SJSA1 (cell line): ENCODE data around the gene DOK4. TPM values are rescaled to one million over a fixed set of nuclear protein-coding genes. Genes with fewer than 3 reads are reported as not detected.

ENCODE experiments used
- DNase-seq, 2 experiments: peaks; one replicate each; pipeline ENCODE4 v3.0.0-alpha.2; 2015 to 2020; ENCODE audit warnings: low spot score in 2 of 2, low read depth in 1 of 2
- H3K27ac ChIP-seq: fragments of 250-450 bp; sonication (Bioruptor Pico); 2 replicates; pipeline ENCODE4 v1.5.1; 2020; ENCODE audit warnings: mild to moderate bottlenecking, moderate library complexity
- H3K27me3 ChIP-seq: fragments of 250-450 bp; sonication (Bioruptor Pico); replicated peaks from 2 replicates; pipeline ENCODE4 v1.5.1; 2020; ENCODE audit warnings: mild to moderate bottlenecking, moderate library complexity
- H3K36me3 ChIP-seq: fragments of 250-450 bp; sonication (Bioruptor Pico); 2 replicates; pipeline ENCODE4 v1.5.1; 2020; ENCODE audit warnings: mild to moderate bottlenecking
- H3K4me1 ChIP-seq: fragments of 250-450 bp; sonication (Bioruptor Pico); replicated peaks from 2 replicates; pipeline ENCODE4 v1.6.1; 2021; ENCODE audit warnings: mild to moderate bottlenecking
- H3K4me3 ChIP-seq: fragments of 250-450 bp; sonication (Bioruptor Pico); 2 replicates; pipeline ENCODE4 v1.5.1; 2020; ENCODE audit warnings: mild to moderate bottlenecking
- H3K9me3 ChIP-seq: fragments of 250-450 bp; sonication (Bioruptor Pico); replicated peaks from 2 replicates; pipeline ENCODE4 v1.5.1; 2020; ENCODE audit warnings: mild to moderate bottlenecking
- total RNA-seq: library from RNA; depleted of rRNA; stranded (reverse); fragments of >200 nt; shearing (Covaris generic); gene quantifications from 2 replicates; pipeline ENCODE4 v1.2.3, GENCODE V29; 2014

Gene DOK4
- total RNA-seq, 1 experiment from 2014 or later, result 5.6 TPM

- no peak overlapping the region for H3K4me3 ChIP-seq
- H3K27me3 ChIP-seq, result no peaks in the 10 kb centered on the region
- H3K4me1 ChIP-seq, result no peaks in the 10 kb centered on the region
- H3K9me3 ChIP-seq, result no peaks in the 10 kb centered on the region
- H3K27ac ChIP-seq, result no peak overlapping the region
- peaks cover 50% of the 10 kb centered on the region for H3K36me3 ChIP-seq
- DNase-seq, result no peak
Measured at GRCh38 chr16:57473176-57473840, 13.0 kb downstream of the DOK4 start.

- DNase-seq, result no peak
- Histone ChIP-seq H3K4me1 (no peaks in the 10 kb centered on the region), H3K36me3 (peaks cover 57% of the 10 kb centered on the region), H3K27ac (no peak overlapping the region), H3K9me3 (no peaks in the 10 kb centered on the region), H3K27me3 (no peaks in the 10 kb centered on the region), H3K4me3 (no peak overlapping the region)
Measured at GRCh38 chr16:57472665-57473060, 13.6 kb downstream of the DOK4 start.

GRCh38 chr16:57471852-57472664 is 14.2 kb downstream of the DOK4 start:
- no peaks in the 10 kb centered on the region for H3K9me3 ChIP-seq
- H3K4me1 ChIP-seq, result no peaks in the 10 kb centered on the region
- no peak overlapping the region for H3K27ac ChIP-seq
- no peaks in the 10 kb centered on the region for H3K27me3 ChIP-seq
- no peak overlapping the region for H3K4me3 ChIP-seq
- H3K36me3 ChIP-seq, result peaks cover 63% of the 10 kb centered on the region
- DNase-seq, result no peak

GRCh38 chr16:57471209-57471608 is 15.1 kb downstream of the DOK4 start:
- DNase-seq, result no peak
- H3K9me3 ChIP-seq, result no peaks in the 10 kb centered on the region
- peaks cover 71% of the 10 kb centered on the region for H3K36me3 ChIP-seq
- no peak overlapping the region for H3K27ac ChIP-seq
- no peak overlapping the region for H3K4me3 ChIP-seq
- H3K4me1 ChIP-seq, result no peaks in the 10 kb centered on the region
- no peaks in the 10 kb centered on the region for H3K27me3 ChIP-seq

- H3K9me3 ChIP-seq, result no peaks in the 10 kb centered on the region
- no peak overlapping the region for H3K27ac ChIP-seq
- no peaks in the 10 kb centered on the region for H3K27me3 ChIP-seq
- H3K4me3 ChIP-seq, result no peak overlapping the region
- H3K36me3 ChIP-seq, result peaks cover 76% of the 10 kb centered on the region
- no peak for DNase-seq
- no peaks in the 10 kb centered on the region for H3K4me1 ChIP-seq
Measured at GRCh38 chr16:57470711-57471110, 15.6 kb downstream of the DOK4 start.

- Histone ChIP-seq H3K9me3 (no peaks in the 10 kb centered on the region), H3K27me3 (no peaks in the 10 kb centered on the region), H3K36me3 (peaks cover 84% of the 10 kb centered on the region), H3K4me1 (no peaks in the 10 kb centered on the region), H3K4me3 (no peak overlapping the region), H3K27ac (no peak overlapping the region)
- no peak for DNase-seq
Measured at GRCh38 chr16:57469917-57470470, 16.3 kb downstream of the DOK4 start.

- no peak for DNase-seq
- Histone ChIP-seq H3K27me3 (no peaks in the 10 kb centered on the region), H3K27ac (no peak overlapping the region), H3K36me3 (peaks cover 89% of the 10 kb centered on the region), H3K4me1 (no peaks in the 10 kb centered on the region), H3K9me3 (no peaks in the 10 kb centered on the region), H3K4me3 (no peak overlapping the region)
Measured at GRCh38 chr16:57469046-57469445, 17.2 kb downstream of the DOK4 start.

- Histone ChIP-seq H3K27ac (no peak overlapping the region), H3K4me1 (peaks cover 3% of the 10 kb centered on the region), H3K4me3 (no peak overlapping the region), H3K27me3 (no peaks in the 10 kb centered on the region), H3K36me3 (peaks cover 94% of the 10 kb centered on the region), H3K9me3 (no peaks in the 10 kb centered on the region)
- DNase-seq, result no peak
Measured at GRCh38 chr16:57468346-57468745, 17.9 kb downstream of the DOK4 start.

- no peak overlapping the region for H3K27ac ChIP-seq
- peaks cover 69% of the 10 kb centered on the region for H3K36me3 ChIP-seq
- peaks cover 8% of the 10 kb centered on the region for H3K4me1 ChIP-seq
- no peaks in the 10 kb centered on the region for H3K27me3 ChIP-seq
- H3K9me3 ChIP-seq, result no peaks in the 10 kb centered on the region
- DNase-seq, result no peak
- no peak overlapping the region for H3K4me3 ChIP-seq
Measured at GRCh38 chr16:57464523-57464922, 21.8 kb downstream of the DOK4 start.

GRCh38 chr16:57462978-57463362 is 23.3 kb downstream of the DOK4 start:
- H3K4me3 ChIP-seq, result peak overlapping the region; percentile 65
- no peak for DNase-seq
- H3K27ac ChIP-seq, result no peak overlapping the region
- H3K9me3 ChIP-seq, result no peaks in the 10 kb centered on the region
- H3K36me3 ChIP-seq, result peaks cover 64% of the 10 kb centered on the region
- no peaks in the 10 kb centered on the region for H3K27me3 ChIP-seq
- H3K4me1 ChIP-seq, result peaks cover 8% of the 10 kb centered on the region

- Histone ChIP-seq H3K36me3 (peaks cover 63% of the 10 kb centered on the region), H3K4me3 (peak within 1 kb of the TSS; percentile 65), H3K27ac (no peak within 1 kb of the TSS; the same call in 1 of the 2 replicates), H3K4me1 (peaks cover 8% of the 10 kb centered on the region), H3K27me3 (no peaks in the 10 kb centered on the region), H3K9me3 (no peaks in the 10 kb centered on the region)
- peak; percentile 76 to 89 for DNase-seq
Measured at GRCh38 chr16:57462209-57462977, 23.9 kb downstream of the DOK4 start, which contains the start of gene POLR2C. TSS of gene POLR2C (plus strand) at chr16:57462679. CDS start at chr16:57462725, 46 bp downstream.

- DNase-seq, result no peak
- Histone ChIP-seq H3K36me3 (peaks cover 47% of the 10 kb centered on the region), H3K4me3 (no peak overlapping the region), H3K27ac (no peak overlapping the region), H3K9me3 (no peaks in the 10 kb centered on the region), H3K4me1 (0 out of 2 replicates have a peak, but pooled peaks cover 4% of the 10 kb centered on the region), H3K27me3 (no peaks in the 10 kb centered on the region)
Measured at GRCh38 chr16:57452021-57452420, 34.3 kb downstream of the DOK4 start.

GRCh38 chr16:57447186-57447962 is 38.9 kb downstream of the DOK4 start, which contains the start of the genes CIAPIN1 and COQ9:
TSS of gene CIAPIN1 (minus strand) at chr16:57447385. CDS start at chr16:57440928, 6,457 bp downstream.
TSS of gene COQ9 (plus strand) at chr16:57447479. CDS start at chr16:57447506, 27 bp downstream.
- Histone ChIP-seq H3K27ac (peak within 1 kb of the TSS; percentile 60), H3K4me3 (peak within 1 kb of the TSS; percentile 84), H3K4me1 (peaks cover 10% of the 10 kb centered on the region), H3K9me3 (no peaks in the 10 kb centered on the region), H3K36me3 (peaks cover 23% of the 10 kb centered on the region), H3K27me3 (no peaks in the 10 kb centered on the region)
- DNase-seq, result peak; percentile 89 to 94
